ENCODE measurements around the gene VAPA.

Gene VAPA

GRCh38 chr18:9946831-9947230 is 33.0 kb downstream of the VAPA start:
- no peak for DNase-seq

- no peak for DNase-seq
Measured at GRCh38 chr18:9947248-9947647, 33.4 kb downstream of the VAPA start.

- DNase-seq = no peak
Measured at GRCh38 chr18:9949315-9949714, 35.5 kb downstream of the VAPA start.

- no peak for DNase-seq
Measured at GRCh38 chr18:9949861-9950260, 36.0 kb downstream of the VAPA start.

- DNase-seq = no peak
Measured at GRCh38 chr18:9950289-9951016, 36.6 kb downstream of the VAPA start.

- DNase-seq = peak; percentile 41
Measured at GRCh38 chr18:9951022-9951859, 37.4 kb downstream of the VAPA start.

GRCh38 chr18:9952633-9953416 is 39.0 kb downstream of the VAPA start:
- no peak for DNase-seq

GRCh38 chr18:9958861-9959399 is 45.1 kb downstream of the VAPA start:
- DNase-seq = no peak

- DNase-seq = no peak
Measured at GRCh38 chr18:9959564-9959963, 45.7 kb downstream of the VAPA start.

GRCh38 chr18:9960258-9960904 is 46.6 kb downstream of the VAPA start:
- no peak for DNase-seq

GRCh38 chr18:9961041-9961440 is 47.2 kb downstream of the VAPA start:
- DNase-seq = no peak

GRCh38 chr18:9965711-9966624 is 52.2 kb downstream of the VAPA start:
- no peak for DNase-seq

GRCh38 chr18:9968081-9968848 is 54.4 kb downstream of the VAPA start:
- DNase-seq = no peak

- DNase-seq = no peak
Measured at GRCh38 chr18:9969247-9969646, 55.4 kb downstream of the VAPA start.

- peak; percentile 56 for DNase-seq
Measured at GRCh38 chr18:9971313-9971920, 57.6 kb downstream of the VAPA start.

GRCh38 chr18:9973470-9973869 is 59.7 kb downstream of the VAPA start:
- no peak for DNase-seq

GRCh38 chr18:9974279-9974915 is 60.6 kb downstream of the VAPA start:
- no peak for DNase-seq

- DNase-seq = no peak
Measured at GRCh38 chr18:9975658-9976057, 61.8 kb downstream of the VAPA start.

- no peak for DNase-seq
Measured at GRCh38 chr18:9982711-9983110, 68.9 kb downstream of the VAPA start.

GRCh38 chr18:9984080-9984479 is 70.3 kb downstream of the VAPA start:
- DNase-seq = no peak
